ENCODE measurements around the gene SRI. TPM values are rescaled to one million over a fixed set of nuclear protein-coding genes. Genes with fewer than 3 reads are reported as not detected.

The SRI gene
- total RNA-seq, 1 donor from 2014 or later, result 120 TPM

DNA sequence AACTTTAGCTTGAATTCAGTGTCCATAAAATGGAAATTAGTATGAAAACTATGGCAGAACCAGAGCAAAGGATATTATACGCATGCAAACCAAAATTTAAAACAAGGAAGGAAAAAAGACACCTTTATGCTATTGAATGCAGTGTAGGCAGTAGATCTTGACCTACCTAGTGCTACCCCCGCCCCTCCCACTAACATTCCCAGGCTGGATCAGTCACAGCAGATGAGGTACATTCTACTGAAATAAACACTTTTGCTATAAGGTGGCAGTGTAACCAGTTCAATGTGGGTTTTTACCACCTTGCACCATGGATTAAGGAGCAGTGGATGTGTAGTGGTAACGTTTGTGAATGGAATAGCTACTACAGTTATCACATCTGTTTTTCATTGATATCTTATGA lies 27.9 kb downstream of the SRI start:
- Mint-ChIP-seq H3K27ac (no peak overlapping the region), H3K4me3 (no peak overlapping the region), H3K9me3 (no peaks in the 10 kb centered on the region), H3K4me1 (ENCODE audit: unreplicated experiment) (no peaks in the 10 kb centered on the region), H3K36me3 (no peaks in the 10 kb centered on the region), H3K27me3 (no peaks in the 10 kb centered on the region)
- no peak for DNase-seq (ENCODE audit: extremely low spot score, unreplicated experiment)
- TF ChIP-seq, protein P1, sequence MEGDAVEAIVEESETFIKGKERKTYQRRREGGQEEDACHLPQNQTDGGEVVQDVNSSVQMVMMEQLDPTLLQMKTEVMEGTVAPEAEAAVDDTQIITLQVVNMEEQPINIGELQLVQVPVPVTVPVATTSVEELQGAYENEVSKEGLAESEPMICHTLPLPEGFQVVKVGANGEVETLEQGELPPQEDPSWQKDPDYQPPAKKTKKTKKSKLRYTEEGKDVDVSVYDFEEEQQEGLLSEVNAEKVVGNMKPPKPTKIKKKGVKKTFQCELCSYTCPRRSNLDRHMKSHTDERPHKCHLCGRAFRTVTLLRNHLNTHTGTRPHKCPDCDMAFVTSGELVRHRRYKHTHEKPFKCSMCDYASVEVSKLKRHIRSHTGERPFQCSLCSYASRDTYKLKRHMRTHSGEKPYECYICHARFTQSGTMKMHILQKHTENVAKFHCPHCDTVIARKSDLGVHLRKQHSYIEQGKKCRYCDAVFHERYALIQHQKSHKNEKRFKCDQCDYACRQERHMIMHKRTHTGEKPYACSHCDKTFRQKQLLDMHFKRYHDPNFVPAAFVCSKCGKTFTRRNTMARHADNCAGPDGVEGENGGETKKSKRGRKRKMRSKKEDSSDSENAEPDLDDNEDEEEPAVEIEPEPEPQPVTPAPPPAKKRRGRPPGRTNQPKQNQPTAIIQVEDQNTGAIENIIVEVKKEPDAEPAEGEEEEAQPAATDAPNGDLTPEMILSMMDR (conservative IDR thresholded peaks at IDR 0.05), result no peak

DNA sequence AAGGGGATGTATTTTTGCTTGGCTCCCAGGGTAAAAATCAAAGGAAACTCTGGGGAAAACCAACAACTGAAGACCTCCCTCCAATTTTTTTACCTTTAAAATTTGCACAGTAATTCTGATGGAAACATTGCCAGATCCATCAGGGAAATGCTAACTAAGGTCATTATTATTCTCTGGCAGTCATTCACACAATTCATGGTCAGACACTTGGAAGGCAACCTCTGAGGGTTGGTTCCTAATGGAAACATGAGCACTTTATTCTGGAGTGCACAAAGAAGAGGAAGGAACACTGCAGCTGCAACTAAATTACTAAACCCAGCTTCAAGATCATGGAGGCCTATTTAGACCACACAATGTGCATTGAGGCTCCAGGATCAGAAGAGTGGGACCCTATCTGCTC lies 34.2 kb downstream of the SRI start:
- Mint-ChIP-seq H3K27me3 (no peaks in the 10 kb centered on the region), H3K4me1 (ENCODE audit: unreplicated experiment) (no peaks in the 10 kb centered on the region), H3K36me3 (no peaks in the 10 kb centered on the region), H3K27ac (no peak overlapping the region), H3K9me3 (no peaks in the 10 kb centered on the region), H3K4me3 (no peak overlapping the region)
- DNase-seq (ENCODE audit: extremely low spot score, unreplicated experiment), result no peak
- TF ChIP-seq, protein P1 (conservative IDR thresholded peaks at IDR 0.05), result no peak

DNA sequence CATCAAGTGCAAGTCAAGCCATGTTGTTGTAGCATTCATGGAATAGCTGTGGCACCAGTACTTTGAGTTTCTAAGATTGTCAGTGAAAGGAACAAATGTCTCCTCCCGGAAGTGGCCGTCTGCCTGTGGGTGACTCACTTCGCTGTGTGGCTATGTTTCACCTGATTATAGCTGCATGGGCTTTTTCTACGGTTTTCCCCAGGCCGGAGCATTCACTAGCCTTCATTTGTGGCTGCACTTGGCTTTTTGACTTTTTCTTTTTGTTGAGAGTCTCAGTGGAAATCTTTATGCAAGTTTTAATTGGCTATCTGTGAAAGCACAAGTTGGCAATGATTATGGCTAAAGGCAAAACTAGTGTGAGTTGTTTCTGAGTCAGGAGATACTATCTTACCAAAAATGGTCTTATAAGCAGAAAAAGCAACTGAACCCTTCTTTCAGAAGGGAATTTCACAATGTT lies 35.0 kb downstream of the SRI start:
- Mint-ChIP-seq H3K4me3 (no peak overlapping the region), H3K9me3 (no peaks in the 10 kb centered on the region), H3K4me1 (ENCODE audit: unreplicated experiment) (no peaks in the 10 kb centered on the region), H3K27me3 (no peaks in the 10 kb centered on the region), H3K36me3 (no peaks in the 10 kb centered on the region), H3K27ac (no peak overlapping the region)
- no peak for DNase-seq (ENCODE audit: extremely low spot score, unreplicated experiment)
- TF ChIP-seq, protein P1 (conservative IDR thresholded peaks at IDR 0.05), result no peak

DNA sequence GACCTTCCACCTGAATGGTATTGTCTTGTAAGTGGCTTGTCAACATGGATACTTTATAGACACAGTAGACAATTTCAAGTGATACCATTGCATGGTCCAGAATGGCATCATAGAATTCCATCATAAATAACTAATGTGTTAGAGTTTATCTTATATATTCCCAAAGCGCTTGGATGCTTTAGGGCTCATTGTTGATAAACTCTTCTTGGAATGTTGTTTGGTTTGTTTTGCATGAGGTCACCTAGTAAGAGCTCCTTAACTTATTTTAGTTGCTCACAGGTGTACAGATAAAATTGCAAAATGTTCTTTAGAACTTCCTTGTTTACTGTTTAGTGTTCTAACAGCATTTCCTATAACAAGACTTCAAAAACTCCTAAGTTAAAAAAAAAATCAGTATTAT lies 36.8 kb downstream of the SRI start:
- H3K9me3 Mint-ChIP-seq, result no peaks in the 10 kb centered on the region
- no peak for DNase-seq (ENCODE audit: extremely low spot score, unreplicated experiment)
- no peak overlapping the region for H3K27ac Mint-ChIP-seq
- H3K27me3 Mint-ChIP-seq, result no peaks in the 10 kb centered on the region
- TF ChIP-seq, protein P1 (conservative IDR thresholded peaks at IDR 0.05), result no peak
- H3K4me1 Mint-ChIP-seq (ENCODE audit: unreplicated experiment), result no peaks in the 10 kb centered on the region
- H3K4me3 Mint-ChIP-seq, result no peak overlapping the region
- H3K36me3 Mint-ChIP-seq, result no peaks in the 10 kb centered on the region

DNA sequence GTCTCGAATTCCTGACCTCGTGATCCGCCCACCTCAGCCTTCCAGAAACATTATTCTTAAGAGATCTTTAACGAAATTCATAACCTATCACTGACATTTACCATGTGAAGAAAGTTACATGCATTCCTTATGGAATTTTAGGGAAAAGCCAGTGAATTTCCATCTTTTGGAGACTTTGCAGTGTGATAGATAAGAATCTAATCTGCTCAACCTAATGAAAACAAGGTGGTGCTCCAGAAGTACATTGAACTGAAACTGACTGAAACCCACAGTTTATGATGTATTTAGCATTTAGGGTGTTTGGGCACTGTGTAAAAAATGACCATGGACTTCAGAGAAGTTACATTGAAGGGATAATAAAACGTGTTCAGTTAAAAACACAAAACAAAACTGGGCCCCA lies 43.6 kb downstream of the SRI start:
- TF ChIP-seq, protein P1 (conservative IDR thresholded peaks at IDR 0.05), result no peak
- Mint-ChIP-seq H3K4me3 (no peak overlapping the region), H3K9me3 (no peaks in the 10 kb centered on the region), H3K27ac (no peak overlapping the region), H3K36me3 (no peaks in the 10 kb centered on the region), H3K27me3 (no peaks in the 10 kb centered on the region), H3K4me1 (ENCODE audit: unreplicated experiment) (no peaks in the 10 kb centered on the region)
- DNase-seq (ENCODE audit: extremely low spot score, unreplicated experiment), result no peak

DNA sequence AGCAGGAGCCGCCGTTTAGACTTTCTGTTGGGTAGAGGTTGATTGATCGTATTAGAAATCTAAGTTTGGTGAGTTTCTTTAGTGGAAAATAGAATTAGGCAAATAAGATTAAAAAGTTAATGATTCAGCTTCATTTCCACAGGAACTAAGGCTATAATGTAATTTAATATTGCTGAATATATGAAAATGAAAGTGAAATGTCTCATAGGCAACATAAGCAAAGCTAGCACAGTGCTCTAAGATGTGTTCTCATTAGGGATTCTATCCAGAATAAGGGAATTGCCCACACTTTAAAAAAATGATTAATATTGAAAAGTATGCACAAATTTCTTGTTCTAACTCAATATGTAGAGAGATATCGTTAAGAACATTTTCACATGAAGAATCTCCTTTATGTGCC lies 47.0 kb downstream of the SRI start:
- H3K27ac Mint-ChIP-seq, result no peak overlapping the region
- H3K36me3 Mint-ChIP-seq, result no peaks in the 10 kb centered on the region
- no peaks in the 10 kb centered on the region for H3K4me1 Mint-ChIP-seq (ENCODE audit: unreplicated experiment)
- no peak for DNase-seq (ENCODE audit: extremely low spot score, unreplicated experiment)
- no peaks in the 10 kb centered on the region for H3K9me3 Mint-ChIP-seq
- TF ChIP-seq, protein P1 (conservative IDR thresholded peaks at IDR 0.05), result no peak
- no peak overlapping the region for H3K4me3 Mint-ChIP-seq
- H3K27me3 Mint-ChIP-seq, result no peaks in the 10 kb centered on the region

Data from type B pancreatic cell (in vitro differentiated cells).